H9 (cell line): Measurements from ENCODE around the gene DLX5. TPM values are rescaled to one million over a fixed set of nuclear protein-coding genes. Genes with fewer than 3 reads are reported as not detected.

Source experiments
- DNase-seq: peaks from one replicate; pipeline ENCODE4 v3.0.0-alpha.2; 2017
- H2AFZ ChIP-seq: one replicate; pipeline ENCODE4 v1.6.1; 2013; ENCODE audit warnings: mild to moderate bottlenecking, low read length, control low read depth, moderate library complexity
- H2AK5ac ChIP-seq: 2 replicates; pipeline ENCODE4 v1.6.1; 2013; ENCODE audit warnings: low read length, control low read depth, mixed read lengths; ENCODE audit not compliant: insufficient read length
- H2BK120ac ChIP-seq: one replicate; pipeline ENCODE4 v1.6.1; 2013; ENCODE audit warnings: low read depth, mild to moderate bottlenecking, low read length, control low read depth, inconsistent platforms; ENCODE audit not compliant: poor library complexity, severe bottlenecking
- H2BK12ac ChIP-seq: 2 replicates; pipeline ENCODE4 v1.6.1; 2013; ENCODE audit warnings: low read length, control low read depth, mixed read lengths, low read depth; ENCODE audit not compliant: insufficient read length
- H2BK15ac ChIP-seq: 2 replicates; pipeline ENCODE4 v1.6.1; 2013; ENCODE audit warnings: low read depth, low read length, control low read depth
- H2BK20ac ChIP-seq: one replicate; pipeline ENCODE4 v1.6.1; 2013; ENCODE audit warnings: low read depth, mild to moderate bottlenecking, low read length, control low read depth, inconsistent platforms; ENCODE audit not compliant: poor library complexity, severe bottlenecking
- H2BK5ac ChIP-seq: 2 replicates; pipeline ENCODE4 v1.6.1; 2013; ENCODE audit warnings: low read length, control low read depth, mixed read lengths; ENCODE audit not compliant: insufficient read length
- H3K14ac ChIP-seq: 2 replicates; pipeline ENCODE4 v1.6.1; 2013; ENCODE audit warnings: low read length, control low read depth; ENCODE audit not compliant: insufficient read depth
- H3K18ac ChIP-seq: 2 replicates; pipeline ENCODE4 v1.6.1; 2013; ENCODE audit warnings: low read depth, mild to moderate bottlenecking, mixed read lengths, low read length, control low read depth; ENCODE audit not compliant: insufficient read length
- H3K23ac ChIP-seq: 2 replicates; pipeline ENCODE4 v1.6.1; 2013; ENCODE audit warnings: low read length, control low read depth, mixed read lengths, low read depth; ENCODE audit not compliant: insufficient read length
- H3K23me2 ChIP-seq: 2 replicates; pipeline ENCODE4 v1.6.1; 2013; ENCODE audit warnings: low read depth, mild to moderate bottlenecking, mixed read lengths, low read length, control low read depth; ENCODE audit not compliant: insufficient read length, poor library complexity, severe bottlenecking
- H3K27ac ChIP-seq: 2 replicates; pipeline ENCODE4 v1.5.1; 2013; ENCODE audit warnings: low read length, control low read depth, mixed read lengths, low read depth; ENCODE audit not compliant: insufficient read length
- H3K27me3 ChIP-seq: 2 replicates; pipeline ENCODE4 v1.6.1; 2013; ENCODE audit warnings: low read length, control low read depth, inconsistent platforms; ENCODE audit not compliant: insufficient read depth
- H3K4ac ChIP-seq: 2 replicates; pipeline ENCODE4 v1.6.1; 2013; ENCODE audit warnings: low read depth, mild to moderate bottlenecking, control low read depth, inconsistent platforms, low read length, moderate library complexity
- H3K4me1 ChIP-seq: 2 replicates; pipeline ENCODE4 v1.6.1; 2013; ENCODE audit warnings: low read length, control low read depth, inconsistent platforms; ENCODE audit not compliant: insufficient read depth
- H3K4me2 ChIP-seq: 2 replicates; pipeline ENCODE4 v1.6.1; 2013; ENCODE audit warnings: low read length, control low read depth, mixed read lengths; ENCODE audit not compliant: insufficient read length, insufficient read depth
- H3K56ac ChIP-seq: 2 replicates; pipeline ENCODE4 v1.6.1; 2013; ENCODE audit warnings: low read depth, mild to moderate bottlenecking, mixed read lengths, low read length, control low read depth; ENCODE audit not compliant: insufficient read length
- H3K79me1 ChIP-seq: 2 replicates; pipeline ENCODE4 v1.6.1; 2013; ENCODE audit warnings: low read depth, mild to moderate bottlenecking, moderate library complexity, low read length, control low read depth, inconsistent platforms; ENCODE audit not compliant: insufficient read depth, poor library complexity, severe bottlenecking
- H3K79me2 ChIP-seq: 2 replicates; pipeline ENCODE4 v1.6.1; 2013; ENCODE audit warnings: low read length, control low read depth, inconsistent platforms; ENCODE audit not compliant: insufficient read depth
- H3K9ac ChIP-seq: 2 replicates; pipeline ENCODE4 v1.6.1; 2013; ENCODE audit warnings: low read length, control low read depth, mixed read lengths; ENCODE audit not compliant: insufficient read length; ENCODE audit errors: extremely low read depth
- H3K9me3 ChIP-seq: one replicate; pipeline ENCODE4 v1.6.1; 2013; ENCODE audit warnings: low read depth, low read length, inconsistent platforms; ENCODE audit not compliant: control insufficient read depth
- H3T11ph ChIP-seq: one replicate; pipeline ENCODE4 v1.6.1; 2013; ENCODE audit warnings: mild to moderate bottlenecking, low read length, control low read depth, inconsistent platforms
- H4K20me1 ChIP-seq: one replicate; pipeline ENCODE4 v1.6.1; 2013; ENCODE audit not compliant: control insufficient read depth, insufficient read length, insufficient read depth
- H4K5ac ChIP-seq: 2 replicates; pipeline ENCODE4 v1.6.1; 2013; ENCODE audit warnings: low read depth, mild to moderate bottlenecking, mixed read lengths, low read length, control low read depth; ENCODE audit not compliant: insufficient read length
- H4K8ac ChIP-seq: replicated peaks from 2 replicates; pipeline ENCODE4 v1.6.1; 2013; ENCODE audit warnings: low read length, control low read depth, mixed read lengths, low read depth; ENCODE audit not compliant: insufficient read length
- H4K91ac ChIP-seq: 2 replicates; pipeline ENCODE4 v1.6.1; 2013; ENCODE audit warnings: low read depth, mild to moderate bottlenecking, moderate library complexity, mixed read lengths, low read length, control low read depth; ENCODE audit not compliant: insufficient read length
- H3K27ac Mint-ChIP-seq, 3 experiments: 2 replicates in 2 of 3; 3 replicates in 1 of 3; pipeline ENCODE4 v1.8.0; 2020 to 2021; ENCODE audit warnings: mixed read lengths in 3 of 3, mild to moderate bottlenecking in 1 of 3, moderate library complexity in 1 of 3
- H3K27me3 Mint-ChIP-seq: 2 replicates; pipeline ENCODE4 v1.8.0; 2021; ENCODE audit warnings: low read depth, mild to moderate bottlenecking, moderate library complexity, mixed read lengths
- H3K36me3 Mint-ChIP-seq, 3 experiments: 2 replicates in 2 of 3; 3 replicates in 1 of 3; pipeline ENCODE4 v1.8.0; 2020 to 2021; ENCODE audit warnings: low read depth in 3 of 3, mixed read lengths in 3 of 3; ENCODE audit not compliant: insufficient read depth in 1 of 3
- H3K4me1 Mint-ChIP-seq, 2 experiments: 2 replicates each; pipeline ENCODE4 v1.8.0; 2020; ENCODE audit warnings: mixed read lengths in 2 of 2
- H3K4me3 Mint-ChIP-seq, 2 experiments: 2 replicates in 1 of 2; 3 replicates in 1 of 2; pipeline ENCODE4 v1.8.0; 2020 to 2021; ENCODE audit warnings: mild to moderate bottlenecking in 2 of 2, mixed read lengths in 2 of 2, moderate library complexity in 1 of 2
- H3K9me3 Mint-ChIP-seq, 2 experiments: 2 replicates in 1 of 2; 3 replicates in 1 of 2; pipeline ENCODE4 v1.8.0; 2020; ENCODE audit warnings: mild to moderate bottlenecking in 2 of 2, mixed read lengths in 2 of 2, moderate library complexity in 1 of 2
- WGBS: extraction: QIAGEN DNeasy Blood & Tissue Kit; methylation state at CpG from one replicate; pipeline ENCODE4 v1.1.7; 2013; ENCODE audit warnings: missing lambda C conversion rate, low lambda C conversion rate, mixed read lengths; ENCODE audit not compliant: insufficient read length; ENCODE audit errors: extremely low coverage; 5-methylcytosine and 5-hydroxymethylcytosine counted together
- total RNA-seq: library from RNA; stranded (reverse); gene quantifications from 2 replicates; pipeline ENCODE4 v1.2.1, GENCODE V29; 2021
- TF ChIP-seq, protein P1 (sequence below): fragments of 200-600 bp; sonication (generic); conservative IDR thresholded peaks from 3 replicates; pipeline ENCODE4 v1.8.0; 2021; ENCODE audit warnings: antibody characterized with exemption, mild to moderate bottlenecking

DLX5 gene
- total RNA-seq, 1 experiment from 2014 or later: 0.22 TPM

DNA sequence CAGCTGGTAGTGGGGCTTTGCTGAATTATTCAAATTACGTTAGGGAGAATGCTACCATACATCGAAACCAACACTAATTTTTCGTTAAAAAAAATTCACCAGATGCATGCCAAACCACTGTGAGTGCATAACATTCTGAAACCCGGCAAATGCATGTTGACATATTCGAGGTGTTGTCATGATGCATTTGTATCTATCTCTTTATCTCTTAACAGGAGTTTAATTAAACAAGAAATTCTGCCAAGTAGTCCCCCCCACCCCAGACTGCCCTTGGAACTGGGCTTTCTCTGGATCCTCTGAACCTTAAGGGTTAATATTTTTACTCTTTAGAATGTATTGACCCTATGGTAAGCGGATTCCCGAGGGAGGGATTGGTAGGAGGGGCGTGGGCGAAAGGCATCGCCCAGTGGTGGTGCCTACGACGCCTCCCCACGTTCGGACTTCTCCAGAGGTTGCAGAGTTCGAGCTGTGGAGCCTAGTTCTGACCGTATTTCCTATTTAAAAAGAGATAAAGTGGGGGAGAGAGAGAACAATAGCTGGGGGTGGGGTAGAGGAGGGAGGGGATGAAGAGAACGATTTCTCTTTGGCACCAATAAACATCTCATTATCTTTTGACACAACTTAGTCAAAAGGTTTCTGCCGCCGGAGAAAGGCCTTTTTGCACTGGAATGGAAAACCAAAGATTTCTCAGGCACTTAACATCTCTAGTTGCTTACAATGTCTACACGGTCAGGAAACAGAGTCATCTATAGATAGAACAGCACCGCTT lies 12.1 kb downstream of the DLX5 start:
- no peaks in the 10 kb centered on the region for H3K79me1 ChIP-seq
- H4K91ac ChIP-seq: no peak overlapping the region
- DNase-seq: peak; percentile 54
- peaks cover 5% of the 10 kb centered on the region for H3K23me2 ChIP-seq
- H3K23ac ChIP-seq: no peak overlapping the region
- H3K27ac ChIP-seq: no peak overlapping the region
- H2BK15ac ChIP-seq: no peak overlapping the region
- H4K8ac ChIP-seq: no peak overlapping the region
- no peak overlapping the region for H2BK20ac ChIP-seq
- H3K4me3 Mint-ChIP-seq: peak overlapping the region in 1 of 2 experiments; percentile 62; a peak in 1 of 5 replicates
- H3K9me3 ChIP-seq: no peaks in the 10 kb centered on the region
- peaks cover 6 to 18% of the 10 kb centered on the region in 2 experiments for H3K9me3 Mint-ChIP-seq
- H2BK5ac ChIP-seq: no peak overlapping the region
- no peaks in the 10 kb centered on the region for H3K4me1 ChIP-seq
- H2AFZ ChIP-seq: no peak overlapping the region
- no peaks in the 10 kb centered on the region for H3K36me3 Mint-ChIP-seq
- H3K18ac ChIP-seq: no peak overlapping the region
- TF ChIP-seq, protein P1, sequence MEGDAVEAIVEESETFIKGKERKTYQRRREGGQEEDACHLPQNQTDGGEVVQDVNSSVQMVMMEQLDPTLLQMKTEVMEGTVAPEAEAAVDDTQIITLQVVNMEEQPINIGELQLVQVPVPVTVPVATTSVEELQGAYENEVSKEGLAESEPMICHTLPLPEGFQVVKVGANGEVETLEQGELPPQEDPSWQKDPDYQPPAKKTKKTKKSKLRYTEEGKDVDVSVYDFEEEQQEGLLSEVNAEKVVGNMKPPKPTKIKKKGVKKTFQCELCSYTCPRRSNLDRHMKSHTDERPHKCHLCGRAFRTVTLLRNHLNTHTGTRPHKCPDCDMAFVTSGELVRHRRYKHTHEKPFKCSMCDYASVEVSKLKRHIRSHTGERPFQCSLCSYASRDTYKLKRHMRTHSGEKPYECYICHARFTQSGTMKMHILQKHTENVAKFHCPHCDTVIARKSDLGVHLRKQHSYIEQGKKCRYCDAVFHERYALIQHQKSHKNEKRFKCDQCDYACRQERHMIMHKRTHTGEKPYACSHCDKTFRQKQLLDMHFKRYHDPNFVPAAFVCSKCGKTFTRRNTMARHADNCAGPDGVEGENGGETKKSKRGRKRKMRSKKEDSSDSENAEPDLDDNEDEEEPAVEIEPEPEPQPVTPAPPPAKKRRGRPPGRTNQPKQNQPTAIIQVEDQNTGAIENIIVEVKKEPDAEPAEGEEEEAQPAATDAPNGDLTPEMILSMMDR: no peak
- H3K79me2 ChIP-seq: no peaks in the 10 kb centered on the region
- WGBS: no CpG with 5 or more reads among the region's 21 CpGs
- no peak overlapping the region for H2AK5ac ChIP-seq
- peaks cover 6% of the 10 kb centered on the region for H4K20me1 ChIP-seq
- H3K4ac ChIP-seq: no peak overlapping the region
- peaks cover 100% of the 10 kb centered on the region for H3K27me3 Mint-ChIP-seq
- H3K56ac ChIP-seq: no peak overlapping the region
- H3T11ph ChIP-seq: no peak overlapping the region
- no peak overlapping the region for H3K9ac ChIP-seq
- H2BK12ac ChIP-seq: no peak overlapping the region
- H4K5ac ChIP-seq: no peak overlapping the region
- H3K27ac Mint-ChIP-seq: no peak overlapping the region
- H3K4me1 Mint-ChIP-seq: peaks cover 14 to 47% of the 10 kb centered on the region in 2 experiments
- no peak overlapping the region for H2BK120ac ChIP-seq
- peaks cover 98% of the 10 kb centered on the region for H3K27me3 ChIP-seq
- no peak overlapping the region for H3K4me2 ChIP-seq
- H3K14ac ChIP-seq: no peak overlapping the region
